GM23338 (cell line): Measurements from ENCODE around the gene PER1.

Source experiments
- CREB1 ChIP-seq: fragments of 250-450 bp; sonication (Bioruptor Pico); IDR thresholded peaks from 2 replicates; pipeline ENCODE4 v1.5.0; 2020; ENCODE audit warnings: low read depth, mild to moderate bottlenecking, moderate library complexity
- EZH2 ChIP-seq: fragments of 200-600 bp; sonication (generic); IDR thresholded peaks from one replicate; pipeline ENCODE4 v1.8.0; 2017; ENCODE audit warnings: antibody characterized with exemption, mild to moderate bottlenecking, low read depth; ENCODE audit not compliant: unreplicated experiment
- EZH2phosphoT487 ChIP-seq: fragments of 200-600 bp; sonication (generic); IDR thresholded peaks from one replicate; pipeline ENCODE4 v1.8.1; 2018; ENCODE audit warnings: antibody characterized with exemption; ENCODE audit not compliant: unreplicated experiment
- JUNB ChIP-seq: IDR thresholded peaks from one replicate; pipeline ENCODE4 v1.6.1; 2016; ENCODE audit warnings: antibody characterized with exemption; ENCODE audit not compliant: unreplicated experiment
- NANOG ChIP-seq: IDR thresholded peaks from 2 replicates; pipeline ENCODE4 v1.6.1; 2016; ENCODE audit warnings: antibody characterized with exemption, borderline replicate concordance
- POLR2AphosphoS5 ChIP-seq: IDR thresholded peaks from 2 replicates; pipeline ENCODE4 v1.6.1; 2016; ENCODE audit warnings: antibody characterized with exemption, low read depth
- ZNF331 ChIP-seq: fragments of 250-450 bp; sonication (Bioruptor Pico); IDR thresholded peaks from 2 replicates; pipeline ENCODE4 v1.5.0; 2020; ENCODE audit warnings: low read depth, mild to moderate bottlenecking, moderate library complexity
- TF ChIP-seq, protein P1 (sequence below), 2 experiments: fragments of 200-600 bp in 1 of 2; sonication (generic) in 1 of 2; conservative IDR thresholded peaks; 2 replicates each; pipeline versions ENCODE4 v1.5.1 to v1.6.1; 2016 to 2017; ENCODE audit warnings: antibody characterized with exemption in 2 of 2, low read depth in 2 of 2, mild to moderate bottlenecking in 2 of 2, moderate library complexity in 1 of 2
- TF ChIP-seq, protein P2 (sequence below): IDR thresholded peaks from one replicate; pipeline ENCODE4 v1.6.1; 2018; ENCODE audit warnings: antibody characterized with exemption; ENCODE audit not compliant: unreplicated experiment
- TF ChIP-seq, protein P3 (sequence below): IDR thresholded peaks from 2 replicates; pipeline ENCODE4 v1.6.1; 2016; ENCODE audit warnings: antibody characterized with exemption
- TF ChIP-seq, protein P4 (sequence below): fragments of 250-450 bp; sonication (Bioruptor Pico); IDR thresholded peaks from 2 replicates; pipeline ENCODE4 v1.5.0; 2020; ENCODE audit warnings: mild to moderate bottlenecking, moderate library complexity

DNA sequence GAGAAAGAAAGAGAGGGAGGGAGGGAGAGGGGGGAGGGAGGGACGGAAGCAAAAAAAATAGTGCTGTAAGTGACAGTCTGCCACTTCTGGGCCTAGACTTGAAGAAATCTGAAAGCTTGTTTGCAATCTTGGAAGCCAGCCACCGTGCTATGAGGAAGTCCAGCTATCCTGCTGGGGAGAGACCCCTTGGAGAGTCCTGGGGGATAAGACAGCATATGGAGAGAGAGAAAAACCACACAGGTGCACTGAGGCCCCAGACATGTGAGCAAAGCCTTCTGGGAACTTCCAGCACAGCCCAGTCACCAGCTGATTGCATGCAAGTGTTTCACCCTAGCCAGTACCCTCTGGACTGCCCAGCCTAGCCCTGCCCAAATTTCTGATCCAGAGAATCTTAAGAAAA is 52.1 kb downstream of the PER1 start:
- TF ChIP-seq, protein P1, sequence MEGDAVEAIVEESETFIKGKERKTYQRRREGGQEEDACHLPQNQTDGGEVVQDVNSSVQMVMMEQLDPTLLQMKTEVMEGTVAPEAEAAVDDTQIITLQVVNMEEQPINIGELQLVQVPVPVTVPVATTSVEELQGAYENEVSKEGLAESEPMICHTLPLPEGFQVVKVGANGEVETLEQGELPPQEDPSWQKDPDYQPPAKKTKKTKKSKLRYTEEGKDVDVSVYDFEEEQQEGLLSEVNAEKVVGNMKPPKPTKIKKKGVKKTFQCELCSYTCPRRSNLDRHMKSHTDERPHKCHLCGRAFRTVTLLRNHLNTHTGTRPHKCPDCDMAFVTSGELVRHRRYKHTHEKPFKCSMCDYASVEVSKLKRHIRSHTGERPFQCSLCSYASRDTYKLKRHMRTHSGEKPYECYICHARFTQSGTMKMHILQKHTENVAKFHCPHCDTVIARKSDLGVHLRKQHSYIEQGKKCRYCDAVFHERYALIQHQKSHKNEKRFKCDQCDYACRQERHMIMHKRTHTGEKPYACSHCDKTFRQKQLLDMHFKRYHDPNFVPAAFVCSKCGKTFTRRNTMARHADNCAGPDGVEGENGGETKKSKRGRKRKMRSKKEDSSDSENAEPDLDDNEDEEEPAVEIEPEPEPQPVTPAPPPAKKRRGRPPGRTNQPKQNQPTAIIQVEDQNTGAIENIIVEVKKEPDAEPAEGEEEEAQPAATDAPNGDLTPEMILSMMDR (conservative IDR thresholded peaks at IDR 0.05; ENCODE audit: low read depth in 2 of 2), result no peak
- no peak for TF ChIP-seq POLR2AphosphoS5
- TF ChIP-seq, protein P2, sequence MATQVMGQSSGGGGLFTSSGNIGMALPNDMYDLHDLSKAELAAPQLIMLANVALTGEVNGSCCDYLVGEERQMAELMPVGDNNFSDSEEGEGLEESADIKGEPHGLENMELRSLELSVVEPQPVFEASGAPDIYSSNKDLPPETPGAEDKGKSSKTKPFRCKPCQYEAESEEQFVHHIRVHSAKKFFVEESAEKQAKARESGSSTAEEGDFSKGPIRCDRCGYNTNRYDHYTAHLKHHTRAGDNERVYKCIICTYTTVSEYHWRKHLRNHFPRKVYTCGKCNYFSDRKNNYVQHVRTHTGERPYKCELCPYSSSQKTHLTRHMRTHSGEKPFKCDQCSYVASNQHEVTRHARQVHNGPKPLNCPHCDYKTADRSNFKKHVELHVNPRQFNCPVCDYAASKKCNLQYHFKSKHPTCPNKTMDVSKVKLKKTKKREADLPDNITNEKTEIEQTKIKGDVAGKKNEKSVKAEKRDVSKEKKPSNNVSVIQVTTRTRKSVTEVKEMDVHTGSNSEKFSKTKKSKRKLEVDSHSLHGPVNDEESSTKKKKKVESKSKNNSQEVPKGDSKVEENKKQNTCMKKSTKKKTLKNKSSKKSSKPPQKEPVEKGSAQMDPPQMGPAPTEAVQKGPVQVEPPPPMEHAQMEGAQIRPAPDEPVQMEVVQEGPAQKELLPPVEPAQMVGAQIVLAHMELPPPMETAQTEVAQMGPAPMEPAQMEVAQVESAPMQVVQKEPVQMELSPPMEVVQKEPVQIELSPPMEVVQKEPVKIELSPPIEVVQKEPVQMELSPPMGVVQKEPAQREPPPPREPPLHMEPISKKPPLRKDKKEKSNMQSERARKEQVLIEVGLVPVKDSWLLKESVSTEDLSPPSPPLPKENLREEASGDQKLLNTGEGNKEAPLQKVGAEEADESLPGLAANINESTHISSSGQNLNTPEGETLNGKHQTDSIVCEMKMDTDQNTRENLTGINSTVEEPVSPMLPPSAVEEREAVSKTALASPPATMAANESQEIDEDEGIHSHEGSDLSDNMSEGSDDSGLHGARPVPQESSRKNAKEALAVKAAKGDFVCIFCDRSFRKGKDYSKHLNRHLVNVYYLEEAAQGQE, result no peak
- no peak for TF ChIP-seq JUNB
- no peak for TF ChIP-seq EZH2phosphoT487
- no peak for TF ChIP-seq ZNF331 (CRISPR knock-in tag)
- no peak for TF ChIP-seq NANOG
- no peak for TF ChIP-seq CREB1
- no peak for TF ChIP-seq EZH2
- TF ChIP-seq, protein P3, sequence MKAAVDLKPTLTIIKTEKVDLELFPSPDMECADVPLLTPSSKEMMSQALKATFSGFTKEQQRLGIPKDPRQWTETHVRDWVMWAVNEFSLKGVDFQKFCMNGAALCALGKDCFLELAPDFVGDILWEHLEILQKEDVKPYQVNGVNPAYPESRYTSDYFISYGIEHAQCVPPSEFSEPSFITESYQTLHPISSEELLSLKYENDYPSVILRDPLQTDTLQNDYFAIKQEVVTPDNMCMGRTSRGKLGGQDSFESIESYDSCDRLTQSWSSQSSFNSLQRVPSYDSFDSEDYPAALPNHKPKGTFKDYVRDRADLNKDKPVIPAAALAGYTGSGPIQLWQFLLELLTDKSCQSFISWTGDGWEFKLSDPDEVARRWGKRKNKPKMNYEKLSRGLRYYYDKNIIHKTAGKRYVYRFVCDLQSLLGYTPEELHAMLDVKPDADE, result no peak
- TF ChIP-seq, protein P4, sequence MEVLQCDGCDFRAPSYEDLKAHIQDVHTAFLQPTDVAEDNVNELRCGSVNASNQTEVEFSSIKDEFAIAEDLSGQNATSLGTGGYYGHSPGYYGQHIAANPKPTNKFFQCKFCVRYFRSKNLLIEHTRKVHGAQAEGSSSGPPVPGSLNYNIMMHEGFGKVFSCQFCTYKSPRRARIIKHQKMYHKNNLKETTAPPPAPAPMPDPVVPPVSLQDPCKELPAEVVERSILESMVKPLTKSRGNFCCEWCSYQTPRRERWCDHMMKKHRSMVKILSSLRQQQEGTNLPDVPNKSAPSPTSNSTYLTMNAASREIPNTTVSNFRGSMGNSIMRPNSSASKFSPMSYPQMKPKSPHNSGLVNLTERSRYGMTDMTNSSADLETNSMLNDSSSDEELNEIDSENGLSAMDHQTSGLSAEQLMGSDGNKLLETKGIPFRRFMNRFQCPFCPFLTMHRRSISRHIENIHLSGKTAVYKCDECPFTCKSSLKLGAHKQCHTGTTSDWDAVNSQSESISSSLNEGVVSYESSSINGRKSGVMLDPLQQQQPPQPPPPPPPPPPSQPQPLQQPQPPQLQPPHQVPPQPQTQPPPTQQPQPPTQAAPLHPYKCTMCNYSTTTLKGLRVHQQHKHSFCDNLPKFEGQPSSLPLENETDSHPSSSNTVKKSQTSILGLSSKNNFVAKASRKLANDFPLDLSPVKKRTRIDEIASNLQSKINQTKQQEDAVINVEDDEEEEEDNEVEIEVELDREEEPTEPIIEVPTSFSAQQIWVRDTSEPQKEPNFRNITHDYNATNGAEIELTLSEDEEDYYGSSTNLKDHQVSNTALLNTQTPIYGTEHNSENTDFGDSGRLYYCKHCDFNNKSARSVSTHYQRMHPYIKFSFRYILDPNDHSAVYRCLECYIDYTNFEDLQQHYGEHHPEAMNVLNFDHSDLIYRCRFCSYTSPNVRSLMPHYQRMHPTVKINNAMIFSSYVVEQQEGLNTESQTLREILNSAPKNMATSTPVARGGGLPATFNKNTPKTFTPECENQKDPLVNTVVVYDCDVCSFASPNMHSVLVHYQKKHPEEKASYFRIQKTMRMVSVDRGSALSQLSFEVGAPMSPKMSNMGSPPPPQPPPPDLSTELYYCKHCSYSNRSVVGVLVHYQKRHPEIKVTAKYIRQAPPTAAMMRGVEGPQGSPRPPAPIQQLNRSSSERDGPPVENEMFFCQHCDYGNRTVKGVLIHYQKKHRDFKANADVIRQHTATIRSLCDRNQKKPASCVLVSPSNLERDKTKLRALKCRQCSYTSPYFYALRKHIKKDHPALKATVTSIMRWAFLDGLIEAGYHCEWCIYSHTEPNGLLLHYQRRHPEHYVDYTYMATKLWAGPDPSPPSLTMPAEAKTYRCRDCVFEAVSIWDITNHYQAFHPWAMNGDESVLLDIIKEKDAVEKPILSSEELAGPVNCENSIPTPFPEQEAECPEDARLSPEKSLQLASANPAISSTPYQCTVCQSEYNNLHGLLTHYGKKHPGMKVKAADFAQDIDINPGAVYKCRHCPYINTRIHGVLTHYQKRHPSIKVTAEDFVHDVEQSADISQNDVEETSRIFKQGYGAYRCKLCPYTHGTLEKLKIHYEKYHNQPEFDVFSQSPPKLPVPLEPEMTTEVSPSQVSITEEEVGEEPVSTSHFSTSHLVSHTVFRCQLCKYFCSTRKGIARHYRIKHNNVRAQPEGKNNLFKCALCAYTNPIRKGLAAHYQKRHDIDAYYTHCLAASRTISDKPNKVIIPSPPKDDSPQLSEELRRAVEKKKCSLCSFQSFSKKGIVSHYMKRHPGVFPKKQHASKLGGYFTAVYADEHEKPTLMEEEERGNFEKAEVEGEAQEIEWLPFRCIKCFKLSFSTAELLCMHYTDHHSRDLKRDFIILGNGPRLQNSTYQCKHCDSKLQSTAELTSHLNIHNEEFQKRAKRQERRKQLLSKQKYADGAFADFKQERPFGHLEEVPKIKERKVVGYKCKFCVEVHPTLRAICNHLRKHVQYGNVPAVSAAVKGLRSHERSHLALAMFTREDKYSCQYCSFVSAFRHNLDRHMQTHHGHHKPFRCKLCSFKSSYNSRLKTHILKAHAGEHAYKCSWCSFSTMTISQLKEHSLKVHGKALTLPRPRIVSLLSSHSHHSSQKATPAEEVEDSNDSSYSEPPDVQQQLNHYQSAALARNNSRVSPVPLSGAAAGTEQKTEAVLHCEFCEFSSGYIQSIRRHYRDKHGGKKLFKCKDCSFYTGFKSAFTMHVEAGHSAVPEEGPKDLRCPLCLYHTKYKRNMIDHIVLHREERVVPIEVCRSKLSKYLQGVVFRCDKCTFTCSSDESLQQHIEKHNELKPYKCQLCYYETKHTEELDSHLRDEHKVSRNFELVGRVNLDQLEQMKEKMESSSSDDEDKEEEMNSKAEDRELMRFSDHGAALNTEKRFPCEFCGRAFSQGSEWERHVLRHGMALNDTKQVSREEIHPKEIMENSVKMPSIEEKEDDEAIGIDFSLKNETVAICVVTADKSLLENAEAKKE, result no peak
